Measurements from ENCODE around the gene ANKS4B.
"Not testable (repeated sequence)": the region's sequence is repeated elsewhere in the genome, so short reads cannot be mapped to it uniquely, and the experiment has no call there.

Gene ANKS4B, protein sequence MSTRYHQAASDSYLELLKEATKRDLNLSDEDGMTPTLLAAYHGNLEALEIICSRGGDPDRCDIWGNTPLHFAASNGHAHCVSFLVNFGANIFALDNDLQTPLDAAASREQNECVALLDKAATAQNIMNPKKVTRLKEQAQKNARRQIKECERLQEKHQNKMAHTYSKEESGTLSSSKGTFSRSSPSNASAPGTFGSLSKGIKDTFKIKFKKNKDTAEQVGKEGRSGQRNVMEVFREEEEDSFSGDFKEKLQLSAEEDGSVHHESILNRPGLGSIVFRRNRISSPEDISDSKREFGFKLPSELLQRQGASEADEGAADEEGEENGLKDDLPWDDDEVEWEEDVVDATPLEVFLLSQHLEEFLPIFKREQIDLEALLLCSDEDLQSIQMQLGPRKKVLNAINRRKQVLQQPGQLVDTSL

DNA sequence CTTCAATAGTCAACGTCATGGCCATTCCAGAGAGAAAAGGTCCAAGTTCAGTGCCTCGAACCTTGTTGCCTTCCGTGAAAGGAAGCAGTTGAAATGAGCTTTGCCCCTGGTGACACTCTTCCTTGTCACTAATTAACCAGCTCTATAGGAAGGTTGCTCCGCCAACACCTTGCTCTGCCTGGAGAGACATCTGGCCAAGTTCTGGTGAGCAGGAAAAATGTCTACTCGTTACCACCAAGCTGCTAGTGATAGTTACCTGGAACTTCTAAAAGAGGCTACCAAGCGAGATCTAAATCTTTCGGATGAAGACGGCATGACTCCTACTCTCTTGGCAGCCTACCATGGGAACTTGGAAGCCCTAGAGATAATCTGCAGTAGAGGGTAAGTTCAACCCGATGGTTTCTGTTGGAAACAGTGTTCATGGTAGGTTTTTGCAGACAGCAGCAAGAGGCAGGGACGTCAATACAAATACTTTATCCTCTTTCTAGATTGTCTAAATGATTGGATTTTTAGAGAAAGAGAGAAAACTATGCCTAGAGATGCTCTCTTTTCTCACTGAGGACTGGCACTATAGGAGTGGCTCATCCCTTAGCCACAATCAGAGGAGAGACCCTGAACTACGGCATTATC lies at the start of gene ANKS4B:
Gene ANKS4B, plus strand, starts transcription at position 179 of the 630 bp plus-strand sequence. Its CDS starts 39 bp downstream, at position 218.
- DNase-seq (ENCODE audit: low read depth), result no peak

DNA sequence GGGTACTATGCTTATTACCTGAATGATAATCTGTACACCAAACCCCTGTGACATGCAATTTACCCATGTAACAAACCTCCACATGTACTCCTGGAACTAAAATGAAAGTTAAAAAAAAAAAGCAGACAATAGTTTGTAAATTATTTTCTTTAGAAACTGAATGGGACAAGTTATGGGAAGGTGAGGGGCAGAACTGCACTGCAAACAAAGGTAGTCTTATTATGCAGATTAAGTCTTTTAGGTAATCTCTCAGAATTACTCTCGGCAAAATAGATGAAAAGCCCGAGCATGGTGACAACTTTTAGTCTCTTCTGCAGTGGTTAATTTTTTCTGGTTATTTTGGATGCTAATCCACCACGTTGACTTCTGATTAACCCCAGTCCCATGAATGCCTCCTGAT lies 49.5 kb upstream of the ANKS4B start:
- no peak for DNase-seq (ENCODE audit: low read depth)

DNA sequence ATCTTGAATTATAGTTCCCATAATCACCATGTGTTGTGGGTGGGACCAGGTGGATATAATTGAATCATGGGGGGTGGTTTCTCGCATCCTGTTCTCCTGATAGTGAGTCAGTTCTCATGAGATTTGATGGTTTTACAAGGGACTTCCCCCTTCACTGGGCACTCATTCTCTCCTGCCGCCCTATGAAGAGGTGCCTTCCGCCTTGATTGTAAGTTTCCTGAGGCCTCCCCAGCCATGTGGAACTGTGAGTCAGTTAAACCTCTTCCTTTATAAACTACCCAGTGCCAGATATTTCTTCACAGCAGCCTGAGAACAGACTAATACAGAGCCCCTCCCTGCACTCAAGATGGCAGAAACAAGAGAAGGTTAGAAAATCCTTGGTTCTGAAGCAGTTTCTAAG lies 48.7 kb upstream of the ANKS4B start:
- DNase-seq (ENCODE audit: low read depth), result no peak

DNA sequence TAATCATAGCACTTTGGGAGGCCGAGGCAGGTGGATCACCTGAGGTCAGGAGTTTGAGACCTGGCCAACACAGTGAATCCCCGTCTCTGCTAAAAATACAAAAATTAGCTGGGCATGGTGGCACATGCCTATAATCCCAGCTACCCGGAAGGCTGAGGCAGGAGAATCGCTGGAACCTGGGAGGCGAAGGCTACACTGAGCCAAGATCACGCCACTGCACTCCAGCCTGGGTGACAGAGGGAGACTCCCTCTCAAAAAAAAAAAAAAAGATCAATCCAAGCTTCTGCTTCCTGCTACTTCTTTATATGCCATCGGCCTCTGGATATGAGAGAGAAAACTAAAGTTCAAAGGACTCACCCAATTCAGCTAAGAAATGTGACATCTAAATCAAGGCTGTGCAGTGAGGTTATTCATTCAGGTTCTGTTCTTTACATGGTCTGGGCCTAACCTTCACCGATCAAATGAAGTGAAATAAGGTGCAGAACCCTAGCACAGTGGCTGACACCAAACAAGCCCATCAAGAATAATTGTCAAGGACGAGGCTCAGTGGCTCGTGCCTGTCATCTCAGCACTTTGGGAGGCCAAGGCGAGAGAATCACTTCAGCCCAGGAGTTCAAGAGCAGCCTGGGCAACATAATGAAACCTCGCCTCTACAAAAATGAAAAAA lies 47.7 kb upstream of the ANKS4B start:
- no peak for DNase-seq (ENCODE audit: low read depth)

DNA sequence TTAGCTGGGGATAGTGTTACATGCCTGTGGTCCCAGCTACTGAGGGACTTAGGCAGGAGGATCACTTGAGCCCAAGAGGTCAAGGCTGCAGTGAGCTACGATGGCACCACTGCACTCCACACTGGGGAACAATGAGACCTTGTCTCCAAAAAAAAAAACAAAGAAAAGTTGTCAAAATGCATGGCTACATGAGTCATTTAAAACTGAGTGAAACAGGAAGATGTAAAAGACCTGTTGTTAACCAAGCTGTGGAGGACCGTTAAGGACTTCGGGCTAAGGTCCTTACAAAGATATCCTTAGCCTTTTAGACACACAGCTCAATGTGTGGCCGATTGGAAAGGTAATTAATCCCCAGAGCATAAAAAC lies 47.2 kb upstream of the ANKS4B start:
- DNase-seq (ENCODE audit: low read depth), result no peak

GRCh38 chr16:21189311-21189710 lies 44.2 kb upstream of the ANKS4B start:
- no peak for DNase-seq (ENCODE audit: low read depth)

- no peak for DNase-seq (ENCODE audit: low read depth)
Observed at GRCh38 chr16:21190013-21190412, 43.5 kb upstream of the ANKS4B start.

GRCh38 chr16:21190599-21190998 lies 42.9 kb upstream of the ANKS4B start:
- no peak for DNase-seq (ENCODE audit: low read depth)

DNA sequence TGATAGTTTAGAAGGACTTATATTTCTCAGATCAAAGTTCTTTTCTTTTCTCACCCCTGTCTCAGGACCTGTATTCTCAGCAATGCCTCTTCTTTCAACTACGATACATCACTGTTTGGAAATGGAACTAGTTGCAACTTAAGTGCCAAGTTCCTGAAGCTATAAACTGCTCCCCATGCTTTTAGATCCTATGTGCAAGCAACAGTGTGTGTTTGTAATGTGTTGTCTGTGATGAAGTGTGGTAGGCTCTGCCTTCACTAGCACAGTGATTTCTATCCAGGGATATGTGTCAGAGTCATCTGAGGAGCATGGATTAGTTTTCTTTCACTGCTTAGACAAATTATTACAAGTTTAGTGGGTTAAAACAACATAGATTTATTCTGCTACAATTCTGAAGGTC lies 40.5 kb upstream of the ANKS4B start:
- DNase-seq (ENCODE audit: low read depth), result no peak

- DNase-seq (ENCODE audit: low read depth), result peak; percentile 67
Observed at GRCh38 chr16:21194771-21195301, 38.7 kb upstream of the ANKS4B start.

DNA sequence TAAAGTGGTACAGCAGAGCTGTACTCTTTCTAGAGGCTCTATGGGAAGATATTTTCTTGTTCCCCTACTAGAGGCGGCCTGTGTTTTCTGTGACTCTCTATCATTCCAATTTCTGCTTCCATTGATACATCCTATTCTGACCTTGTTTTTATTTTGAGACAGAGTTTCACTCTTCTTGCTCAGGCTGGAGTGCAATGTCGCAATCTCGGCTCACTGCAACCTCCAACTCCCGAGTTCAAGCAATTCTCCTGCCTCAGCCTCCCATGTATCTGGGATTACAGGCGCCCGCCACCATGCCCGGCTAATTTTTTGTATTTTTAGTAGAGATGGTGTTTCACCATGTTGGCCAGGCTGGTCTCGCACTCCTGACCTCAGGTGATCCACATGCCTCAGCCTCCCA lies 38.2 kb upstream of the ANKS4B start:
- DNase-seq (ENCODE audit: low read depth), result not testable (repeated sequence)

DNA sequence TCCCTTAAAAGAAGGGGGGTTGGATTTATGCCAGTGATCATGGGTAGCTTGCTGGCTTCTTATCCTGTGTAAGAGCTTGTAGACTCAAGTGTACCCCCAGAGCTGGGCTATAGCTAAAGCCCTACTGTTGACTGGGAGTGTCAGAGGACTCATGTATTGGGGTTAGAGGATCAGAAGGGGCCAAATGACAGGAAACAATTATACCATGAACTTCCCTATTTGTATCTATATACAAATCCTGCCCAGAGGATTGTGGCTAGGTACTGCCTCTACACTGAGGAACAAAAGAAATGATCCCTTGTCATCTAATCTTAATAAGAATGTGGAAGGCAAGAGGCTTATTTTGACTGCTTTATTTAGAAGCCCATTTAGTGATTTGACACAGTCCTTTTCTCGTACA lies 36.4 kb upstream of the ANKS4B start:
- DNase-seq (ENCODE audit: low read depth), result no peak

GRCh38 chr16:21197621-21198020 lies 35.9 kb upstream of the ANKS4B start:
- DNase-seq (ENCODE audit: low read depth), result no peak

GRCh38 chr16:21199607-21200218 lies 33.8 kb upstream of the ANKS4B start:
- no peak for DNase-seq (ENCODE audit: low read depth)

DNA sequence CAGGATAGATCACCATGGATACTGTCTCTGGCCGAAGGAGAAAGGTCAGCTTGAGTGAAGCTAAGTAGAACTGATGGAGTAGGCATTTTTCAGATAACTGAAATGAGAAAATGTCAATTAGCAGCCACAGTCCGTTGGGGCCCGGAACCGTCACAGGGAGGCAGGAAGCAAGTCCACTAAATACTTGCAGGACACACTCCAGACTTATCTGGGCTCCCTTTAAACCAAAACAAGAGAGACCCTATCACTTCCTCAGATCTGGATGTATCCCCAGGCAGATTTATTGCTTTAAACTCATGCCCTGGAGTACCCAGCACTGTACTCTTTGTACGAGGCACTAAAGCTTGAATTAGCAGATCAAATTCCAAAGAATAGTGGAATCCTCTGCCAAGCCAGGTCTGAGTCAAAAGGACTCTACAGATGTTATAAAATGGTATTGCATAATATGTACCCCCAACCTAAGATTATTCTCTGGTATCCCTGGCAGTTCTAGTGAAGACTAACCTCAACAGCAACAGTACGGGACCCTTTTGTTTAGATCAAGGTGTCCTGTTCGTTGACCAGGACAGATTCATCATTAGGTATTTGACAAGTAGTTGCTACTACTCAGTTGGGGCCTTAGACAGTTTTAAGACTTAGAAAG lies 30.2 kb upstream of the ANKS4B start:
- no peak for DNase-seq (ENCODE audit: low read depth)

GRCh38 chr16:21205303-21205702 lies 28.2 kb upstream of the ANKS4B start:
- DNase-seq (ENCODE audit: low read depth), result no peak

- DNase-seq (ENCODE audit: low read depth), result no peak
Observed at GRCh38 chr16:21206550-21206949, 26.9 kb upstream of the ANKS4B start.

GRCh38 chr16:21208446-21209230 lies 24.9 kb upstream of the ANKS4B start:
- no peak for DNase-seq (ENCODE audit: low read depth)

GRCh38 chr16:21211486-21211885 lies 22.0 kb upstream of the ANKS4B start, which contains the start of gene ZP2:
Gene ZP2 (minus strand): TSS chr16:21211574. CDS start chr16:21211547, 27 bp downstream.
- no peak for DNase-seq (ENCODE audit: low read depth)

DNA sequence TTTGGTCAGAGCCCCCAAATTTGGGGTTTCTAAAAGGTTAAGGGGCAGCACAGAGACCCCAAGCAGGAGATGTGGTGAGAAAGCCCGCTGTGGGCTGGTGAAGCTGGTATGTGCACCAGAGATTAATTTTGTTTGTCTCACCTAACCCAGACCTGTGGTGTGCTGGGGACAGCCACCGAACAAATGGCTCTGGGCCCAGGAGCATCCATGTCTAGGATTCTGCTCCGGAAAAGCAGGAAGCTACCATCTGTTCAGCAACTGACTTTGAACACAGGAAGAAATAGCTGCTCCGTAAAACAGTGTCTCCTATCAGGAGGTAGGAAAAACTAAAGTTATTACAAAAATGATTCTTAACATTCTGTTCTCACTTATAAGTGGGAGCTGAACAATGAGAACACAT lies 19.4 kb upstream of the ANKS4B start:
- no peak for DNase-seq (ENCODE audit: low read depth)

DNA sequence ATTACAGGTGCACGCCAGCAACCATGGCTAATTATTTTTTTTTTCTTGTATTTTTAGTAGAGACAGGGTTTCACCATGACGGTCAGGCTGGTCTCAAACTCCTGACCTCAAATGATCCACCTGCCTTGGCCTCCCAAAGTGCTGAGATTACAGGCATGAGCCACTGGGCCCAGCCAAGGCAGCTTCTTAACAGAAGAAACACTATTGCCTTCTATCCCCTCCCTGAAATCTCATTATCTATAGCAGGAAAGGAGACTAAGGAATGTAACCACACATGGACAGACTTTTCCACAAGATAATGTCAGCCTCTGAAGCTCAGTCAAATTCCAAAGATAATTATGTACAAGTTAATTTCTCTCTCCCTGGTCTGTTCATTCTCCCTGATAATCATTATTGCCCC lies 16.4 kb upstream of the ANKS4B start:
- DNase-seq (ENCODE audit: low read depth), result no peak

All from stromal cell of bone marrow (primary cell).